ENCODE measurements around the gene GALNT11. TPM values are rescaled to one million over a fixed set of nuclear protein-coding genes. Genes with fewer than 3 reads are reported as not detected.
"Not testable (repeated sequence)": the region's sequence is repeated elsewhere in the genome, so short reads cannot be mapped to it uniquely, and the experiment has no call there.

The GALNT11 gene
- total RNA-seq, 4 donors from 2014 or later = 19.4 to 42.9 (median 27.2) TPM

GRCh38 chr7:152072421-152072820 lies 46.9 kb downstream of the GALNT11 start:
- peaks cover 0 to 4% (median 0%) of the 10 kb centered on the region in 4 donors for H3K9me3 ChIP-seq
- no peak overlapping the region for H3K27ac ChIP-seq
- no peaks in the 10 kb centered on the region for H3K27me3 ChIP-seq
- peaks cover 0 to 4% (median 0%) of the 10 kb centered on the region in 4 donors for H3K4me1 ChIP-seq
- DNase-seq = no peak
- no peak overlapping the region for H3K4me3 ChIP-seq
- TF ChIP-seq CTCF (IDR thresholded peaks at IDR 0.05) (no peak), POLR2A (IDR thresholded peaks at IDR 0.05) (no peak)
- H3K36me3 ChIP-seq = no peaks in the 10 kb centered on the region

- Histone ChIP-seq H3K27me3 (no peaks in the 10 kb centered on the region), H3K4me3 (no peak overlapping the region), H3K27ac (no peak overlapping the region), H3K4me1 (peaks cover 0 to 4% (median 0%) of the 10 kb centered on the region in 4 donors), H3K36me3 (no peaks in the 10 kb centered on the region), H3K9me3 (peaks cover 0 to 4% (median 0%) of the 10 kb centered on the region in 4 donors)
- no peak for DNase-seq
- TF ChIP-seq CTCF (IDR thresholded peaks at IDR 0.05) (no peak), POLR2A (IDR thresholded peaks at IDR 0.05) (no peak)
Observed at GRCh38 chr7:152073352-152073751, 47.9 kb downstream of the GALNT11 start.

GRCh38 chr7:152074673-152075072 lies 49.2 kb downstream of the GALNT11 start:
- no peak overlapping the region for H3K27ac ChIP-seq
- peaks cover 0 to 4% (median 0%) of the 10 kb centered on the region in 4 donors for H3K9me3 ChIP-seq
- H3K4me1 ChIP-seq = peaks cover 0 to 4% (median 0%) of the 10 kb centered on the region in 4 donors
- H3K36me3 ChIP-seq = no peaks in the 10 kb centered on the region
- H3K4me3 ChIP-seq = no peak overlapping the region
- TF ChIP-seq POLR2A (IDR thresholded peaks at IDR 0.05) (no peak), CTCF (IDR thresholded peaks at IDR 0.05) (no peak)
- DNase-seq = no peak
- H3K27me3 ChIP-seq = no peaks in the 10 kb centered on the region

- not testable (repeated sequence) for H3K27me3 ChIP-seq, H3K9me3 ChIP-seq, H3K27ac ChIP-seq, DNase-seq, H3K36me3 ChIP-seq, H3K4me1 ChIP-seq, H3K4me3 ChIP-seq
Observed at GRCh38 chr7:152075379-152075778, 49.9 kb downstream of the GALNT11 start.

GRCh38 chr7:152076324-152076821 lies 50.9 kb downstream of the GALNT11 start:
- Histone ChIP-seq H3K27ac (no peak overlapping the region), H3K4me1 (peaks cover 0 to 4% (median 0%) of the 10 kb centered on the region in 4 donors), H3K9me3 (no peaks in the 10 kb centered on the region), H3K36me3 (no peaks in the 10 kb centered on the region), H3K27me3 (no peaks in the 10 kb centered on the region), H3K4me3 (no peak overlapping the region)
- peak in 4 of 6 experiments; percentile 41 to 76 (median 68) for TF ChIP-seq CTCF (IDR thresholded peaks at IDR 0.05)
- no peak for TF ChIP-seq POLR2A (IDR thresholded peaks at IDR 0.05)
- peak in 1 of 3 donors; percentile 56 for DNase-seq

GRCh38 chr7:152076940-152077933 lies 51.8 kb downstream of the GALNT11 start:
- Histone ChIP-seq H3K4me3 (no peak overlapping the region), H3K9me3 (no peaks in the 10 kb centered on the region), H3K27me3 (no peaks in the 10 kb centered on the region), H3K36me3 (no peaks in the 10 kb centered on the region), H3K27ac (no peak overlapping the region), H3K4me1 (peaks cover 0 to 4% (median 0%) of the 10 kb centered on the region in 4 donors)
- no peak for DNase-seq
- TF ChIP-seq POLR2A (IDR thresholded peaks at IDR 0.05) = no peak
- TF ChIP-seq CTCF (IDR thresholded peaks at IDR 0.05) = no peak

All from Peyer's patch (tissue), 4 donors.